Astrocyte (in vitro differentiated cells and primary cell): ENCODE results near the gene NRK. TPM values are rescaled to one million over a fixed set of nuclear protein-coding genes. Genes with fewer than 3 reads are reported as not detected.

ENCODE experiments used
- DNase-seq: peaks from one replicate; pipeline ENCODE4 v3.0.0-alpha.2; 2010; ENCODE audit warnings: low read depth
- FAIRE-seq: peaks from 2 replicates; lab custom pipeline; 2011; peaks lifted over from hg19 to GRCh38; lab: Jason Lieb, UNC
- H2AFZ ChIP-seq: 2 replicates; pipeline ENCODE4 v1.6.0; 2012; ENCODE audit warnings: low read depth, low read length, inconsistent platforms
- H3K27ac ChIP-seq: 2 replicates; pipeline ENCODE4 v1.5.1; 2011; ENCODE audit warnings: low read depth, low read length, inconsistent platforms
- H3K27me3 ChIP-seq: 2 replicates; pipeline ENCODE4 v1.6.0; 2011; ENCODE audit warnings: low read length, inconsistent platforms; ENCODE audit not compliant: insufficient read depth
- H3K36me3 ChIP-seq: 2 replicates; pipeline ENCODE4 v1.5.1; 2011; ENCODE audit warnings: low read length, inconsistent platforms; ENCODE audit not compliant: insufficient read depth
- H3K4me1 ChIP-seq: 2 replicates; pipeline ENCODE4 v1.5.1; 2011; ENCODE audit warnings: low read length, inconsistent platforms; ENCODE audit not compliant: insufficient read depth
- H3K4me2 ChIP-seq: 2 replicates; pipeline ENCODE4 v1.6.0; 2012; ENCODE audit warnings: low read length, inconsistent platforms
- H3K4me3 ChIP-seq: 2 replicates; pipeline ENCODE4 v1.5.1; 2011; ENCODE audit warnings: low read depth, mild to moderate bottlenecking, low read length, inconsistent platforms; ENCODE audit not compliant: insufficient read depth
- H3K79me2 ChIP-seq: 2 replicates; pipeline ENCODE4 v1.6.0; 2012; ENCODE audit warnings: mild to moderate bottlenecking, low read length, inconsistent platforms; ENCODE audit not compliant: insufficient read depth
- H3K9ac ChIP-seq: 2 replicates; pipeline ENCODE4 v1.6.0; 2012; ENCODE audit warnings: mild to moderate bottlenecking, low read length, inconsistent platforms
- H3K9me3 ChIP-seq: 2 replicates; pipeline ENCODE4 v1.5.1; 2012; ENCODE audit warnings: low read depth, mild to moderate bottlenecking, low read length, inconsistent platforms; ENCODE audit not compliant: insufficient read depth
- H4K20me1 ChIP-seq: 2 replicates; pipeline ENCODE4 v1.6.0; 2012; ENCODE audit warnings: low read length, inconsistent platforms; ENCODE audit not compliant: insufficient read depth
- H3K27ac Mint-ChIP-seq: one replicate; pipeline ENCODE4 v1.8.0; 2021; ENCODE audit warnings: mild to moderate bottlenecking, mixed read lengths; ENCODE audit not compliant: unreplicated experiment
- H3K27me3 Mint-ChIP-seq: one replicate; pipeline ENCODE4 v1.8.0; 2021; ENCODE audit warnings: low read depth, mixed read lengths; ENCODE audit not compliant: unreplicated experiment
- H3K36me3 Mint-ChIP-seq: one replicate; pipeline ENCODE4 v1.8.0; 2021; ENCODE audit warnings: low read depth, mixed read lengths; ENCODE audit not compliant: unreplicated experiment
- H3K4me1 Mint-ChIP-seq: one replicate; pipeline ENCODE4 v1.8.0; 2021; ENCODE audit warnings: low read depth, mixed read lengths; ENCODE audit not compliant: unreplicated experiment
- H3K4me3 Mint-ChIP-seq: one replicate; pipeline ENCODE4 v1.8.0; 2021; ENCODE audit warnings: mild to moderate bottlenecking, moderate library complexity, mixed read lengths; ENCODE audit not compliant: unreplicated experiment
- H3K9me3 Mint-ChIP-seq: one replicate; pipeline ENCODE4 v1.8.0; 2021; ENCODE audit warnings: mild to moderate bottlenecking, mixed read lengths; ENCODE audit not compliant: unreplicated experiment
- EZH2 ChIP-seq: IDR thresholded peaks from 2 replicates; pipeline ENCODE4 v1.6.1; 2012; ENCODE audit warnings: mild to moderate bottlenecking, low read length, inconsistent platforms; ENCODE audit not compliant: insufficient read depth
- total RNA-seq: library from RNA; stranded (reverse); gene quantifications from 2 replicates; pipeline ENCODE4 v1.2.1, GENCODE V29; 2021
- TF ChIP-seq, protein P1 (sequence below): IDR thresholded peaks from 2 replicates; pipeline ENCODE4 v1.5.1; 2011; ENCODE audit warnings: low read depth, mild to moderate bottlenecking, inconsistent platforms, low read length, moderate library complexity; ENCODE audit not compliant: insufficient read depth

NRK gene
- total RNA-seq, 1 donor from 2014 or later = 20.1 TPM

DNA sequence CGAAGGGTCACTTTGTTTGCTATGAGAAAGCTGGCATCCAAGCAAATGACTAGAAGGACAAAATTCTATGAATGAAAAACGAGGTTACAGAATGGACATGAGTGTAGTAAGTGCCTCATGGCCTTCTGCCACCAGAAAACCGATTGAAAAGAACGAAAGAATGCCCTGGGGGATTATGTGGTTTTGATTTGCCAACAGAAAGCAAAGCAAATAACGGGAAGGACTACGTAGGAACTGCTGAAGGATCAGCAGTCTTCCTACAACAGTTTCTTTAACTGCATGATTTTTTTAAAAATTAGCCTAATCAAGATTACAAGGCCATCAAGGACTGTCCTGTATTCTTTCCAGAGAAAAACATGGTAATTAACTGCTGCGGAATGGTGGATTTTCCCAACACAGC is 50.6 kb downstream of the NRK start:
- no peak overlapping the region for H3K27ac Mint-ChIP-seq
- FAIRE-seq = peak; percentile 74
- Histone ChIP-seq H3K9ac (no peak overlapping the region), H3K4me3 (no peak overlapping the region), H4K20me1 (no peaks in the 10 kb centered on the region), H3K27ac (no peak overlapping the region), H3K27me3 (no peaks in the 10 kb centered on the region), H3K4me1 (peaks cover 12% of the 10 kb centered on the region), H3K79me2 (no peaks in the 10 kb centered on the region), H3K36me3 (no peaks in the 10 kb centered on the region), H3K4me2 (no peak overlapping the region), H3K9me3 (no peaks in the 10 kb centered on the region), H2AFZ (no peak overlapping the region)
- DNase-seq = no peak
- H3K36me3 Mint-ChIP-seq = no peaks in the 10 kb centered on the region
- H3K4me3 Mint-ChIP-seq = no peak overlapping the region
- H3K4me1 Mint-ChIP-seq = peaks cover 9% of the 10 kb centered on the region
- H3K9me3 Mint-ChIP-seq = no peaks in the 10 kb centered on the region
- H3K27me3 Mint-ChIP-seq = no peaks in the 10 kb centered on the region
- TF ChIP-seq, protein P1, sequence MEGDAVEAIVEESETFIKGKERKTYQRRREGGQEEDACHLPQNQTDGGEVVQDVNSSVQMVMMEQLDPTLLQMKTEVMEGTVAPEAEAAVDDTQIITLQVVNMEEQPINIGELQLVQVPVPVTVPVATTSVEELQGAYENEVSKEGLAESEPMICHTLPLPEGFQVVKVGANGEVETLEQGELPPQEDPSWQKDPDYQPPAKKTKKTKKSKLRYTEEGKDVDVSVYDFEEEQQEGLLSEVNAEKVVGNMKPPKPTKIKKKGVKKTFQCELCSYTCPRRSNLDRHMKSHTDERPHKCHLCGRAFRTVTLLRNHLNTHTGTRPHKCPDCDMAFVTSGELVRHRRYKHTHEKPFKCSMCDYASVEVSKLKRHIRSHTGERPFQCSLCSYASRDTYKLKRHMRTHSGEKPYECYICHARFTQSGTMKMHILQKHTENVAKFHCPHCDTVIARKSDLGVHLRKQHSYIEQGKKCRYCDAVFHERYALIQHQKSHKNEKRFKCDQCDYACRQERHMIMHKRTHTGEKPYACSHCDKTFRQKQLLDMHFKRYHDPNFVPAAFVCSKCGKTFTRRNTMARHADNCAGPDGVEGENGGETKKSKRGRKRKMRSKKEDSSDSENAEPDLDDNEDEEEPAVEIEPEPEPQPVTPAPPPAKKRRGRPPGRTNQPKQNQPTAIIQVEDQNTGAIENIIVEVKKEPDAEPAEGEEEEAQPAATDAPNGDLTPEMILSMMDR = no peak
- TF ChIP-seq EZH2 = no peak

DNA sequence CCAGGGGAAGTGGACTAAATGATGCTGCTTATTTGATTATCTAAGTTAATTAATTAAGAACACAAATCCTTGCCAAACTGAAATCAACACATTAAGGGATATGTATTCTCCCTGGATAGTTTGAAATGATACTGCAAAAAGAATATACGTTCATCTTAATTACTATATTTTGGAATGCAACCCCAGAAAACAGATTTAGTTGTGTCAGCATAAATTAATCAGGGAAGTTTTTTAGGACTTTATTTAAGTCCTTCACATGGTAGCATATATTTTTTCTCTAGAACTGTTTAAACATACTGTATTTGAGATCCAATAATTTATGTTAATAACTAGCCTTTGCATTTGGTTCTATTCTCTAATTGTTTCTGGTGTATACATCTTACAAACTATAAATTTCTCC is 52.5 kb downstream of the NRK start:
- no peak overlapping the region for H3K27ac Mint-ChIP-seq
- no peak overlapping the region for H3K4me3 Mint-ChIP-seq
- H3K79me2 ChIP-seq = no peaks in the 10 kb centered on the region
- no peaks in the 10 kb centered on the region for H3K9me3 ChIP-seq
- no peaks in the 10 kb centered on the region for H3K36me3 Mint-ChIP-seq
- DNase-seq (no peak), FAIRE-seq (no peak)
- no peak overlapping the region for H3K9ac ChIP-seq
- H3K27me3 Mint-ChIP-seq = no peaks in the 10 kb centered on the region
- no peaks in the 10 kb centered on the region for H3K9me3 Mint-ChIP-seq
- H3K4me2 ChIP-seq = no peak overlapping the region
- H3K4me3 ChIP-seq = no peak overlapping the region
- H3K36me3 ChIP-seq = no peaks in the 10 kb centered on the region
- H4K20me1 ChIP-seq = no peaks in the 10 kb centered on the region
- peaks cover 8% of the 10 kb centered on the region for H3K4me1 ChIP-seq
- H3K27me3 ChIP-seq = no peaks in the 10 kb centered on the region
- H3K4me1 Mint-ChIP-seq = peaks cover 6% of the 10 kb centered on the region
- H2AFZ ChIP-seq = no peak overlapping the region
- no peak for TF ChIP-seq EZH2
- TF ChIP-seq, protein P1 = no peak
- H3K27ac ChIP-seq = no peak overlapping the region

DNA sequence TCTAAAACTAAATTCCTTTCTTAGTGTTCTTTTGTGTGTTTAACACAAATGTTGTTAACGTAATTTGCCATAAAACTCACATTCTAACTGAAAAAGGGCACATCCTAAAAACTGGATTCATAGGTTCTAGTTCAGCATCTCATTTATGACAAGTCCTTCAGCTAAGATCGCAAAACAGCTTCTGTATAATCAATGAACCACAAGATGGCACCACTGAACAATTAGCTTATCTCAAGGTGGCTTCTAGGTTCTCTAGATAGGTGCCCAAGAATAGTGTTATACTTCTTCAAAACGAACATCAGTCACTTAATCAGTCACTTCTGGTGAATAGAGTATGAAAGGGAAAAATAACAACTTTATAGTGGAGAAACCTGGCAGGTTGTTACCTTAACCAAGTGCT is 54.3 kb downstream of the NRK start:
- H3K4me3 ChIP-seq = no peak overlapping the region
- Mint-ChIP-seq H3K9me3 (no peaks in the 10 kb centered on the region), H3K4me1 (no peaks in the 10 kb centered on the region), H3K27me3 (no peaks in the 10 kb centered on the region), H3K36me3 (no peaks in the 10 kb centered on the region), H3K27ac (no peak overlapping the region), H3K4me3 (no peak overlapping the region)
- no peak overlapping the region for H3K27ac ChIP-seq
- DNase-seq = no peak
- TF ChIP-seq, protein P1 = no peak
- no peak for TF ChIP-seq EZH2
- no peaks in the 10 kb centered on the region for H3K79me2 ChIP-seq
- H3K4me1 ChIP-seq = no peaks in the 10 kb centered on the region
- H3K9ac ChIP-seq = no peak overlapping the region
- H4K20me1 ChIP-seq = no peaks in the 10 kb centered on the region
- no peak overlapping the region for H3K4me2 ChIP-seq
- H3K27me3 ChIP-seq = no peaks in the 10 kb centered on the region
- H3K9me3 ChIP-seq = no peaks in the 10 kb centered on the region
- no peak for FAIRE-seq
- no peaks in the 10 kb centered on the region for H3K36me3 ChIP-seq
- no peak overlapping the region for H2AFZ ChIP-seq
